GM06990 (cell line): ENCODE results near the gene NPAS3.

ENCODE experiments used
- DNase-seq: peaks from one replicate; pipeline ENCODE4 v3.0.0-alpha.2; 2011; ENCODE audit not compliant: insufficient read length; ENCODE audit errors: extremely low read depth
- H3K27me3 ChIP-seq: replicated peaks from 2 replicates; pipeline ENCODE4 v1.6.0; 2011; ENCODE audit warnings: low read length; ENCODE audit not compliant: control insufficient read depth, insufficient read depth
- H3K36me3 ChIP-seq: 2 replicates; pipeline ENCODE4 v1.5.1; 2011; ENCODE audit warnings: low read length; ENCODE audit not compliant: control insufficient read depth, insufficient read depth
- H3K4me3 ChIP-seq: replicated peaks from 2 replicates; pipeline ENCODE4 v1.5.1; 2011; ENCODE audit warnings: low read depth, mild to moderate bottlenecking, control low read depth, low read length
- TF ChIP-seq, protein P1 (sequence below): IDR thresholded peaks from 2 replicates; pipeline ENCODE4 v1.5.1; 2011; ENCODE audit warnings: low read length, control low read depth, mild to moderate bottlenecking, inconsistent platforms; ENCODE audit not compliant: insufficient read depth, poor library complexity, severe bottlenecking

Gene NPAS3

DNA sequence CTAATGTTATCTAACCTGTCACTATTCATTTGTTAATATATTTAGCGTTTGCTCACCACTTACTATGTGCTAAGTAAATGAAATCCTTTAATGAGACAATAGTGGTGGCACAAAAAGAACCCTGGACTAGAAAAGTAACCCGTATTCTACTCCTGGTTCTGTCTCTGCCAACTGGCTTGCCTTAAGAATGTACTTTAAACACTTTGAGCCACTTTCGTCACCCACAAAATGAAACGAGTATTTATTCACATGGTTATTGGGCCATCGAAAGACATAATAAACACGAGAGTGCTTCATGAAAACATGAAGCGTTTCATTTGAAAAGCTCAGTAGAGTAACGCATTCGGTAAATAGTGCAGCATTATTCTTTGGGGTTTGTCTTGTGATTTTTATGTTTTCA, 757.5 kb downstream of the NPAS3 start:
- Histone ChIP-seq H3K27me3 (no peaks in the 10 kb centered on the region), H3K36me3 (no peaks in the 10 kb centered on the region), H3K4me3 (no peak overlapping the region)
- DNase-seq, result no peak
- TF ChIP-seq, protein P1, sequence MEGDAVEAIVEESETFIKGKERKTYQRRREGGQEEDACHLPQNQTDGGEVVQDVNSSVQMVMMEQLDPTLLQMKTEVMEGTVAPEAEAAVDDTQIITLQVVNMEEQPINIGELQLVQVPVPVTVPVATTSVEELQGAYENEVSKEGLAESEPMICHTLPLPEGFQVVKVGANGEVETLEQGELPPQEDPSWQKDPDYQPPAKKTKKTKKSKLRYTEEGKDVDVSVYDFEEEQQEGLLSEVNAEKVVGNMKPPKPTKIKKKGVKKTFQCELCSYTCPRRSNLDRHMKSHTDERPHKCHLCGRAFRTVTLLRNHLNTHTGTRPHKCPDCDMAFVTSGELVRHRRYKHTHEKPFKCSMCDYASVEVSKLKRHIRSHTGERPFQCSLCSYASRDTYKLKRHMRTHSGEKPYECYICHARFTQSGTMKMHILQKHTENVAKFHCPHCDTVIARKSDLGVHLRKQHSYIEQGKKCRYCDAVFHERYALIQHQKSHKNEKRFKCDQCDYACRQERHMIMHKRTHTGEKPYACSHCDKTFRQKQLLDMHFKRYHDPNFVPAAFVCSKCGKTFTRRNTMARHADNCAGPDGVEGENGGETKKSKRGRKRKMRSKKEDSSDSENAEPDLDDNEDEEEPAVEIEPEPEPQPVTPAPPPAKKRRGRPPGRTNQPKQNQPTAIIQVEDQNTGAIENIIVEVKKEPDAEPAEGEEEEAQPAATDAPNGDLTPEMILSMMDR, result no peak

DNA sequence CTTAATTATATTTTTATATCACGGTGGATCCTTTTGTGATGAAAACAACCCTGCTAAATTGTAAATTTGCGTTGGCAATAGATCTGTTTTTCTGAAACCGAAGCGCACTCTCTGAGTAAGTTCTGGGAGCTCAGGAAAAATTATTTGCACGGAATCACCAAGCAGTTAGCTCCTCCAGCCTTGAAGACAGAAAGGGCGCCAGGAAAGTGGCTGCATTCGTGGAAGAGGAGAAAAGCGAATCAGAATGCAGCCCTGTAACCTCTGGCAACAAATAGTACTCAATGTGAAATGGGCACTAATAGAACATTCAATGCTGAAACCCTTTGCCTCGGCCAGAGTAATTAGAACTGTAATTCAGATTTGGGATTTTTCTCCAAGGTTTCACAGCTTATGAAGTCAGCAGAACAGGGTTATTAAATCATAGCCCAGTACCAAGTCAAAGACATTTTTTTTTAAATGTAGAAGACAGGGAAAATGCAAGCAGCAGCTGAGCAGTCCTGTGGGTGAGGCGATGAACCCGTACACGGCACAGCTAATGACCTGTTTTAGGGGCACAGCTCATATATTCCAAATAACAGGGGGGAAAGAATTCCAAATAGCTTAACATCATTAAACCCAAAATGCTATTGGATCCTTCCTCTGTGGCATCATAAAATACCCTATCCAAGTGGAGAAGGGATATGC, 760.8 kb downstream of the NPAS3 start:
- Histone ChIP-seq H3K36me3 (no peaks in the 10 kb centered on the region), H3K4me3 (no peak overlapping the region), H3K27me3 (no peaks in the 10 kb centered on the region)
- TF ChIP-seq, protein P1, result no peak
- no peak for DNase-seq

DNA sequence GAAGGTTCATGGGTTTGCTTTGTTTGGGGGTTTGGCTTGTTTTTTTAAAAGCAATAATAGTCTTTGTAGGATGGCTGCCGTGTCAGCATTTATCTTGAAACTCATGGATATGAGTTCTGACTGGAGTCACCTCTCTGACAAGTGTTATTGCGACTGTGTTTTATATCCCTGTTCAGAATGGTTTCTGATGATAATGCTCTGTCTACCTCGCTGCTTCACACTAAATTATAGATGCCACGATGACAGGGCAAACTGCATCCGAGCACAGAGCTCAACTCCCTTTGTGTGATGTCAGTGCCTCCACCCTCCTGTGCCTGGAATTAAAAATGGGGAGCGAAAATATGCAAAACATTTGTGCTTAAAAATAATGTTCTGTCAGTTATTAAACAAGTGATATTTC, 761.4 kb downstream of the NPAS3 start:
- TF ChIP-seq, protein P1, result no peak
- DNase-seq, result no peak
- no peak overlapping the region for H3K4me3 ChIP-seq
- no peaks in the 10 kb centered on the region for H3K27me3 ChIP-seq
- no peaks in the 10 kb centered on the region for H3K36me3 ChIP-seq

DNA sequence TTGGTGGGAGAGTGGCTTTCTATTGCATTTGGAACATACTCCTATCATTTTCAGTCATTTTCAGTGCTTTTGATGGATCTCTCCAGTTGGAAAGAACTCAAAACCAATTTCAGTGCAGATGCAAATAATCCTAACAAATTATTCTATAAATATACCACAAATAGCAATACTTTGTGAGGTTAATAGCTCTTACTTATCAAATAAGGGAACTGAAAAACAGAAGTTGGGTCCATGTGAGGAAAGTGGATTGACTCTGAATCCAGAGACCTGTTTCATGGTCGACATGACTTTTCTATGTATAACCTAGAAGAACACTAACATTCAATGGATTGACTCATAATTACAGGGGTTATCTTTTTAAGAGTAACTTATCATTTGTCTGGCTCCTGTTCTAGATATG, 763.6 kb downstream of the NPAS3 start:
- DNase-seq, result no peak
- TF ChIP-seq, protein P1, result no peak
- no peaks in the 10 kb centered on the region for H3K27me3 ChIP-seq
- no peak overlapping the region for H3K4me3 ChIP-seq
- H3K36me3 ChIP-seq, result no peaks in the 10 kb centered on the region

DNA sequence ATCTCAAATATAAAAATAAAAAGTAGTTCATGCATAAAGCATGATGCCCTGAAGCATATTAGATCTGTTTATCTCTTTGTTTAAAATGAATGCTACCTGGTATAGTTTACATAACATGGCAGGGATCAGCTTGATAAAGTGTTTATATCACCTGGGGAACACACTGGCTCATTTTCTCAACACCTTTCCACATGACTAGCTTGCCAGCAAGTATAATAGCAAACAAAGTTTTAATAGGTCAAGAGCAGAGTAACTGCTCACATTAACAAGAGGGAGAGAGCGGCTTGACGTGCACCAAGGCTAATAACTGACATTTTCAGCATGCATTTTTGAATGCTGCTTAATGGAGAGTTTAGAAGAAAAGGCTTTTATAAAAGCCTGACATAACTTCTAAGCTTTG, 765.8 kb downstream of the NPAS3 start:
- Histone ChIP-seq H3K36me3 (no peaks in the 10 kb centered on the region), H3K4me3 (no peak overlapping the region), H3K27me3 (no peaks in the 10 kb centered on the region)
- no peak for DNase-seq
- TF ChIP-seq, protein P1, result no peak

DNA sequence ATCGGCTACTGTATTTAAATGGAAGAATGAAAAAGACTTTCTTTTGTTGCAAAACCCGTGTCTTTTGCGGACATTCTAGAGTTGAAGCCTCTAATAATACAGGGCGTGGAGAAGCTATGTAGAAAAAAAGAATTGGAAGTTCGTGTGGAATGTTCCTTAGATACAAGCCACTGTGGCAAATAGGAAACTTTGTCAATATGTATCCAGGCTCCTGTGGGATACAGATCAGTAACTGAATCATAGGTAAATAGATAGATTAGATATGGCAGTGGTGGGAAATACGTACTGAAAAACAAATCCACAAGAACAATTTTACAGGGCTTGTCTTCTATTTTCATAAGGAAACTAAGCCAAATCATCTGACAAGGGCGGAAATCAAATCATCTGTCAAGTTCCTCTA, 766.8 kb downstream of the NPAS3 start:
- TF ChIP-seq, protein P1, result no peak
- Histone ChIP-seq H3K27me3 (no peaks in the 10 kb centered on the region), H3K4me3 (no peak overlapping the region), H3K36me3 (no peaks in the 10 kb centered on the region)
- DNase-seq, result no peak
